Sciatic nerve (tissue), 2 donors: Measurements from ENCODE around the gene DNASE2. TPM values are rescaled to one million over a fixed set of nuclear protein-coding genes. Genes with fewer than 3 reads are reported as not detected.

ENCODE experiments used
- ATAC-seq: fragments of 200-7000 bp; cut with Tn5 transposase; one replicate; pipeline ENCODE4 v1.9.1; 2020; ENCODE audit warnings: mild to moderate bottlenecking, moderate library complexity
- DNase-seq: peaks from one replicate; pipeline ENCODE4 v3.0.0-alpha.2; 2020; ENCODE audit warnings: low spot score
- intact Hi-C: fragments of 100-400 bp; cut with DNase I; formaldehyde crosslinking; loops from one replicate; pipeline ENCODE4 v1.14.2; 2022
- microRNA-seq: library from miRNA; unstranded; fragments of <30 nt; microRNA quantifications from one replicate; pipeline ENCODE4 v1.2.0, GENCODE V29; 2020
- total RNA-seq: library from RNA; stranded (reverse); fragmentation: NEBNext Ultra II Directional; extraction: Animal tissue kit (Norgen Biotek cat#: 25700); gene quantifications from one replicate; pipeline ENCODE4 v1.2.1, GENCODE V29; 2021
- donor health status: DM: no; HTN: no; CAD: no.
- donor health status: DM: no; HTN: no; CAD: no.

The DNASE2 gene
- total RNA-seq, 1 donor from 2014 or later, result 26.7 TPM

DNA sequence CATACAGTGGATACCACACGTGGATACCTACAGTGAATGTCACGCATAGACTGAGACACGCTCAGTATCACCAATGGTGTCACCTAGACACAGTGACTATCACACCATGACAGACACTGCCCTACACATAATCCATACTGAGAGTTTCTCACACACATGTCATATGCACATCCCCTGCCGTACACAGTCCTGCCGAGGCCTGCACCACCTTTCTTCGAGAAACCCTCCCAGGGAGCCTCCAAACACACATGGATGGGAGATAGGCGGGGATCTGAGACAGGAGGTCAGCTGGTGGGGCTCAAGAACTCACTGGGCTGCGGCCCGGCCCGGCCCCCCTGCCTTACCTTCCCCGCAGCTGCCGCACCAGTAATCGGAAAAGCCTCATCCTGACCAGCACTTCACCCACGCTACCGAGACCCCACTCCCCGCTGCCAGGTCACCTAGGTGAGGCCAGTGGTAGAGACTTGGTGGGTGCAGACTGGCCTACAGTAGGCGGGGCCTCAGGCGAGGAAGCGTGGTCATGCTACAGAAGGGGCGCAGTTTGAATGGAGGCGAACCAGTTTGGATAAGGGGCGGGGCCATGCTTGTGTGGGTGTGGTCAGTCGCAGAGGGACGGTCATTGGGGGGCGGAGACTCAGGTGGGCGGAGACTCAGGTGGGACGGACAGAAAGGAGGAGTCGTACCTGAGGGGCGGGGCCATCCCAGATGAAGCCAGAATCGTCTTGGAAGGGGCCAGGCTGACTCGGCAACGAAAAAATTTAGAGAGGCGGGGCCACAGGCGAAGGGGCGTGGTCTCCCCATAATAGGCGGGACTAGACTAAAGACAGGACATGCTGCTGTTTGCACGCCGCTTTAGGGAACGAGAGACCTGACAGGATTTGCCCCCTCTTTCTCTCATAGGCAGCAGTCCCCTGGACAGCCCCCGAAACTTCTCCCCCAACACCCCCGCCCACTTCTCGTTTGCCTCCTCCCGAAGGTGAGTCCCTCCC lies 40.9 kb downstream of the DNASE2 start:
- intact Hi-C loops, result no loop called here
- ATAC-seq (peak; percentile 25), DNase-seq (peak; percentile 68)

GRCh38 chr19:12838886-12839756 lies 42.1 kb downstream of the DNASE2 start:
- no peak for DNase-seq
- intact Hi-C loops, result no loop called here
- ATAC-seq, result no peak

DNA sequence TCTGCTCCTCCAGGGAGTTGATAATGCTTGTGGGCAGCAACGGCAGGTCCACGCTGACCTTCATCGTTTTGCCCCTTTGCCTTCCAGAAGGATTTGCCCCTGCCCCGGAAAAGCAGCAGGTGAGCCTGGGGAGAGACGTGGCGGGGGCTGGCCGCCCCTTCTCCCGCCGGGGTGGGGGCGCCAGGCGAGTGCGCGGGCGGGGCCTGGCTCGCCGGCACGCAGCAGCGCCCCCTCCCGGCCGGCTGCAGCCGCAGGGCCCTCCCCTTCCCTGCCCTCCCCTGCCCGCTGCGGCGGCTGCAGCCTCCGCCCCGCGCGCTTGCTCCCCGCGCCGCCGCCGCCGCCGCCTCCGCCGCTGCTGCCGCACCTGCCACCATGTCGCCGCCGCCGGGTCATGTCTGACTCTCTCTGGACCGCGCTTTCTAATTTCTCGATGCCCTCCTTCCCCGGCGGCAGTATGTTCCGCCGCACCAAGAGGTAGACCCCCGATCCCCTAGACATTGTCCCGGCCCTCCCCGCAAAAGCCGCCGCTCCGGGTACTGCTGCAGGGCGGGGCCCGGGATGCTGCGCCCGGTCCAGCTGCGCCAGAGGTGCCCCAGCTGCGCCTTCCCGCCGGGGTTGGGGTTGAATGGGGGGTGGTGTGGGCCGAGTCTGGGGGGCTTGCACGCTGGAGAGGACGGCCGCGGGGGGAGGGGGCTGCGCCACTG lies 42.9 kb downstream of the DNASE2 start, which contains the start of gene MAST1:
TSS of gene MAST1 (plus strand) at position 334 of the 704 bp plus-strand sequence. CDS start at position 392, 58 bp downstream.
- DNase-seq (no peak), ATAC-seq (no peak)
- intact Hi-C loops, result no loop called here

GRCh38 chr19:12837225-12837624 lies 44.0 kb downstream of the DNASE2 start:
- no peak for ATAC-seq

GRCh38 chr19:12836529-12836863 lies 44.8 kb downstream of the DNASE2 start:
- DNase-seq, result no peak
- no peak for ATAC-seq
- intact Hi-C loops, result no loop called here

More at GRCh38 chr19:12837225-12837624, 44.0 kb downstream of the DNASE2 start:
- intact Hi-C loops, result no loop called here
- DNase-seq, result no peak

DNA sequence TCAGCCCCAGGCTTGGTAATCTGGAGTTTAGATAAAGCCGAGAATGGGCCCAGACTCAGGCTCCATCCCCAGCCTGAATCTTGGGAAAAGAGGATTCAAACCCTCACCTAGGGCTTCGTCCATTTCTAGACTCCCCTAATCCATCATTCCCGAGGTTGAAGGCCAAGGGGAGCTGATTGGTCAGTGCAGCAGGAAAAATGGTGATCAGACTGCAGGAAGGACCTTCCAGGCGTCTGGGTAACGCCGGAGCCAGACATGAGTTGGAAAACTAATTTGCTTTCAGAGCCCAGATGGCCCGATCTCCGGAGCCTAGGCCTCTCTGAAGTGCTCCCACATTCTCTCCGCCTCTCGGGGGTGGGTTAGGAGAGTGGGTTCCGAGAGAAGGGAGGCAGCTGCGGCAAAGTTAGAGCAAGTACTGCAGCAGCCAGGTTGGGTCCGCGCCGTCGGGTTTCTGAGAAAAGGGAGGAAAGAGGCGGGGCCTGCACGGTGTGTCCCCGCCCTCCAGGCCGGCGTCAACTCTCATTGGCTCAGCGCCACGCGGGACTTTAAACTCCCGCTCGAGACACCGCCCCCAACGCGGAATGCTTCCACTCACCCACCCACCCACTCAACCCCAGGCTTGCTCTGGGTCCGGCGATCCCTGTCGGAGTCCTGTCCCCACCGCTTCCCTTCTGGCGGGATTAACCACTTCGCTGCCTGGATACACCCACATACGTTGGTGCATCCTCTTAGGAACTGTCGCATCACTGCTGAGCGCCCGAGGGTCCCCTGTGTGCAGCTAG lies 46.1 kb downstream of the DNASE2 start:
- ATAC-seq (no peak), DNase-seq (no peak)
- intact Hi-C loops, result no loop called here

- intact Hi-C loops, result no loop called here
- no peak for DNase-seq
- ATAC-seq, result no peak
Observed at GRCh38 chr19:12834566-12834943, 46.7 kb downstream of the DNASE2 start, which contains the start of gene RTBDN. Gene RTBDN (minus strand): TSS chr19:12834579. CDS start chr19:12829979, 4,600 bp downstream.

DNA sequence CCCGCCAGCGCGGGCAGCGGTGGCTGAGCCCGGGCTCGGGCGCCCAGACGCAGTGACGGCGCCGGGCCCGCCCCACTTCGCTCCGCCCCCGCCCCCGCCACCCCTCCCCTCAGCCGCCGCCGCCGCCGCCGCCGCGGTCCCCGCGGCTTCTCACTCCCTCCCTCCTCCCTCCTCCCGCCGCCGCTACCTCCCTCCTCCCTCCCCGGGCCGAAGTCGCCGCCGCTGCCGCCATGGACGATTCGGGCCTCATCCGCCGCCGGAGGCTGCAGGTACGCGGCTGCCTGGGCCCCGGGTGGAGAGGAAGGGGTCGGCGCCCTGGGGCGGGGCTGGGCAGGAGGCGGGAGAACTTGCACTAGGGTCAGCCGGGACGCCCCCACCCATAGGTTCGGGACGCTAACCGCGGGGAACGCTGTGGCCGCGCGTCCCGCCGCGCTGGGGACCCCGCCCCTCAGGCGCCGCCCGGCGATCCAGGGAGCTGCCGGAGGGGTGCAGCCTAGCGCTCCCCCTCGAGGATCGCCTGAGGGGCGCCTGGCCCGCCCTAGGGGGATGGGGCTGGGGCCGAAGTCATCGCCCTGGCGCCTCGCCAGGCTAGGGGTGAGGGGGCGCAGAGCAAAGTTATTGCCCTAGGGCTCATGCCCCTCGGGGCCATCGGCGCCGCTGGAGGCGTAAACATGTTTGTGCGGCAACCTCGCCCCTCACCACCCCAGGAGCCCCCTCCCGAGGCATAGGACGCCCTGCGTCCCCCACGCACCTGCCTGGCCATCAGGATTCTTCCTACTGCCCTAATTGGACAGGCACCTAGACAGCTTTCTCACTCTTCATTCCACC lies 47.3 kb downstream of the DNASE2 start:
- intact Hi-C loops, result no loop called here
- DNase-seq, result peak; percentile 59
- ATAC-seq, result no peak

GRCh38 chr19:12833418-12833737 lies 47.9 kb downstream of the DNASE2 start:
- ATAC-seq, result no peak

GRCh38 chr19:12828494-12828893 lies 52.8 kb downstream of the DNASE2 start:
- ATAC-seq (no peak), DNase-seq (no peak)
- intact Hi-C loops, result no loop called here

More at GRCh38 chr19:12833418-12833737, 47.9 kb downstream of the DNASE2 start:
- intact Hi-C loops, result no loop called here
- no peak for DNase-seq

GRCh38 chr19:12825254-12826131 lies 55.8 kb downstream of the DNASE2 start:
- ATAC-seq (no peak), DNase-seq (no peak)
- intact Hi-C loops, result no loop called here

Small RNAs within 50 kb of the gene (microRNA-seq; reads per million reads assigned to microRNA genes)
- gene MIR5695 (not detected), gene MIR6794 (not detected)

Other genes starting within 250 kb of the DNASE2 start
- gene MAN2B1, start 214.7 kb downstream of the DNASE2 start, total RNA-seq, result 76.4 TPM
- gene WDR83, start 214.6 kb downstream of the DNASE2 start, total RNA-seq, result 12.3 TPM
- 77.1 TPM for gene DHPS, start 199.6 kb downstream of the DNASE2 start, total RNA-seq
- not detected for gene GNG14, start 193.5 kb downstream of the DNASE2 start, total RNA-seq
- 3.6 TPM for gene FBXW9, start 184.8 kb downstream of the DNASE2 start, total RNA-seq
- gene TNPO2, start 157.5 kb downstream of the DNASE2 start, total RNA-seq, result 70.6 TPM
- 128 TPM for gene TRIR, start 146.8 kb downstream of the DNASE2 start, total RNA-seq
- gene GET3, start 144.0 kb downstream of the DNASE2 start, total RNA-seq, result 30.1 TPM
- gene BEST2, start 129.7 kb downstream of the DNASE2 start, total RNA-seq, result not detected
- gene HOOK2, start 105.9 kb downstream of the DNASE2 start, total RNA-seq, result 45.1 TPM
- gene JUNB, start 90.0 kb downstream of the DNASE2 start, total RNA-seq, result 279 TPM
- gene PRDX2, start 79.6 kb downstream of the DNASE2 start, total RNA-seq, result 117 TPM
- 2.4 TPM for gene THSD8, start 79.4 kb downstream of the DNASE2 start, total RNA-seq
- gene RNASEH2A, start 74.9 kb downstream of the DNASE2 start, total RNA-seq, result 5.1 TPM
- not detected for gene RTBDN, start 46.9 kb downstream of the DNASE2 start, total RNA-seq
- gene MAST1, start 42.9 kb downstream of the DNASE2 start, total RNA-seq, result 0.31 TPM
- 1.1 TPM for gene KLF1, start 5.8 kb upstream of the DNASE2 start, total RNA-seq
- gene GCDH, start 9.7 kb upstream of the DNASE2 start, total RNA-seq, result 24.4 TPM
- gene SYCE2, start 37.8 kb upstream of the DNASE2 start, total RNA-seq, result not detected
- 33.7 TPM for gene FARSA, start 52.3 kb upstream of the DNASE2 start, total RNA-seq
- 454 TPM for gene CALR, start 57.2 kb upstream of the DNASE2 start, total RNA-seq
- gene RAD23A, start 64.4 kb upstream of the DNASE2 start, total RNA-seq, result 102 TPM
- 13.7 TPM for gene GADD45GIP1, start 75.8 kb upstream of the DNASE2 start, total RNA-seq
- not detected for gene DAND5, start 88.1 kb upstream of the DNASE2 start, total RNA-seq
- 131 TPM for gene NFIX, start 114.0 kb upstream of the DNASE2 start, total RNA-seq
- gene LYL1, start 221.4 kb upstream of the DNASE2 start, total RNA-seq, result 20.2 TPM
- gene TRMT1, start 235.3 kb upstream of the DNASE2 start, total RNA-seq, result 34.7 TPM
- gene NACC1, start 236.8 kb upstream of the DNASE2 start, total RNA-seq, result 30.7 TPM